KMS-11 (cell line): ENCODE data around the gene P4HA2.

Experiments used
- H2AFZ ChIP-seq: fragments of 200-600 bp; sonication (generic); 2 replicates; pipeline ENCODE4 v1.6.1; 2016; ENCODE audit warnings: antibody characterized with exemption, mixed run types, low read depth
- H3K27ac ChIP-seq: fragments of 200-600 bp; sonication (generic); 2 replicates; pipeline ENCODE4 v1.6.1; 2016; ENCODE audit warnings: mild to moderate bottlenecking, mixed run types
- H3K27me3 ChIP-seq: fragments of 200-600 bp; sonication (generic); 2 replicates; pipeline ENCODE4 v1.6.1; 2017; ENCODE audit warnings: mild to moderate bottlenecking, low read depth, mixed run types, moderate library complexity; ENCODE audit not compliant: insufficient read depth
- H3K36me3 ChIP-seq: fragments of 200-600 bp; sonication (generic); 2 replicates; pipeline ENCODE4 v1.6.1; 2017; ENCODE audit warnings: mild to moderate bottlenecking, mixed run types; ENCODE audit not compliant: insufficient read depth
- H3K4me1 ChIP-seq: fragments of 200-600 bp; sonication (generic); 2 replicates; pipeline ENCODE4 v1.6.1; 2016; ENCODE audit warnings: mild to moderate bottlenecking, low read depth, mixed run types; ENCODE audit not compliant: poor library complexity, severe bottlenecking
- H3K4me2 ChIP-seq: fragments of 200-600 bp; sonication (generic); 2 replicates; pipeline ENCODE4 v1.7.0; 2016; ENCODE audit warnings: mild to moderate bottlenecking, mixed run types
- H3K4me3 ChIP-seq: fragments of 200-600 bp; sonication (generic); IDR thresholded peaks from 2 replicates; pipeline ENCODE4 v1.6.1; 2017; ENCODE audit warnings: low read depth, low read length, mixed read lengths; ENCODE audit not compliant: insufficient read depth
- H3K79me2 ChIP-seq: fragments of 200-600 bp; sonication (generic); 2 replicates; pipeline ENCODE4 v1.6.1; 2016; ENCODE audit warnings: low read depth, mixed run types; ENCODE audit not compliant: insufficient read depth
- H3K9ac ChIP-seq: fragments of 200-600 bp; sonication (generic); 2 replicates; pipeline ENCODE4 v1.6.1; 2016; ENCODE audit warnings: mild to moderate bottlenecking, mixed run types
- H4K20me1 ChIP-seq: fragments of 200-600 bp; sonication (generic); 2 replicates; pipeline ENCODE4 v1.6.1; 2016; ENCODE audit warnings: mild to moderate bottlenecking, mixed run types; ENCODE audit not compliant: insufficient read depth
- CTCF ChIP-seq: fragments of 200-600 bp; sonication (generic); conservative IDR thresholded peaks from 2 replicates; pipeline ENCODE4 v1.6.1; 2017; ENCODE audit warnings: low read depth, mild to moderate bottlenecking, antibody characterized with exemption, low read length, moderate library complexity, mixed read lengths

The P4HA2 gene

GRCh38 chr5:132235340-132235739, 7.7 kb upstream of the P4HA2 start:
- Histone ChIP-seq H2AFZ (no peak overlapping the region), H3K4me2 (no peak overlapping the region), H3K27ac (no peak overlapping the region), H3K4me3 (no peak overlapping the region), H3K27me3 (no peaks in the 10 kb centered on the region), H3K36me3 (no peaks in the 10 kb centered on the region), H3K9ac (no peak overlapping the region), H3K79me2 (no peaks in the 10 kb centered on the region), H4K20me1 (no peaks in the 10 kb centered on the region), H3K4me1 (no peaks in the 10 kb centered on the region)
- no peak for TF ChIP-seq CTCF

DNA sequence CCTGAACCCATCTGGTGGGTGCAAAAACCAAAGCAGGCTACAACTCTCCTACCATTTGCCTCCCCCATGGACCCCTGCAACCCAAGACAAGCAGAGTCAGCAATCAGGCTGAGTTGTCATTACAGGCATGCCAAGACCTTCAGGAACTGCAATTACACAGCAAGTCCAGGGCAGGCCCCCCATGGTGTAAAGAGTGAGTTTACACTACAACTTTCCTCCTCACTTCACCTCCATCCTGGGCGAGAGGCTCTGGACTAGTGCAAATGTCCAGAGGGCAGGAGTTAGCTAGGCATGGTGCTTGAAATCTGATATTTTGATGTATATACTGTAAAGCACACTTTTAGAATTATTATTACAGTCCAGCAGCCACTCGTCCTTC, 7.0 kb upstream of the P4HA2 start:
- Histone ChIP-seq H3K4me1 (no peaks in the 10 kb centered on the region), H3K79me2 (no peaks in the 10 kb centered on the region), H3K27ac (no peak overlapping the region), H3K27me3 (no peaks in the 10 kb centered on the region), H3K4me2 (no peak overlapping the region), H4K20me1 (no peaks in the 10 kb centered on the region), H3K9ac (no peak overlapping the region), H3K36me3 (no peaks in the 10 kb centered on the region), H2AFZ (no peak overlapping the region), H3K4me3 (no peak overlapping the region)
- TF ChIP-seq CTCF = no peak

- H3K9ac ChIP-seq = no peak overlapping the region
These were observed 6.4 kb upstream of the P4HA2 start for GRCh38 chr5:132233811-132234683.

DNA sequence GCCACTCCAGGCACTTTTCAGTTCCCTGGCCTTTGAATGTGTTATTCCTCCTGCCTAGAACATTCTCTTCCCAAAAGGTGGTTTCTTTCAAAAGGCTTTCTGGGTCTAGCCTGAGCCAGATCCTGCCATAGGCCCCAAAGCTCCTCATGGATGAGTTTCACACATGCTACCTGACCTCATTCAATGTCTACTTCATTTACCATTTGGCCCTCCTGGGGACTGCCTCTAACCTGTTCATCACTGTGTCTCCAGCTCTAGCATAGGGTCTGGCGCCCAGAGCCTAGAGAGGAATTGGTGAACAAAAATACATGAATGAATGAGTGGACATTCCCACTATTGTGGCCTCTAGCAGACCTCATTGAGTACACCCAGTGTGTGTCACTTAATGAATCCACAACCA, 5.4 kb upstream of the P4HA2 start:
- no peak overlapping the region for H3K4me3 ChIP-seq
- H2AFZ ChIP-seq = no peak overlapping the region
- no peak for TF ChIP-seq CTCF

More at GRCh38 chr5:132233811-132234683, 6.4 kb upstream of the P4HA2 start:
- H3K36me3 ChIP-seq = no peaks in the 10 kb centered on the region
- TF ChIP-seq CTCF = no peak
- no peak overlapping the region for H2AFZ ChIP-seq
- no peaks in the 10 kb centered on the region for H3K79me2 ChIP-seq
- H4K20me1 ChIP-seq = no peaks in the 10 kb centered on the region
- no peaks in the 10 kb centered on the region for H3K4me1 ChIP-seq
- H3K4me2 ChIP-seq = no peak overlapping the region
- no peak overlapping the region for H3K27ac ChIP-seq
- H3K27me3 ChIP-seq = no peaks in the 10 kb centered on the region
- H3K4me3 ChIP-seq = no peak overlapping the region

More for the DNA sequence above, 5.4 kb upstream of the P4HA2 start:
- H3K4me2 ChIP-seq = no peak overlapping the region
- no peaks in the 10 kb centered on the region for H3K36me3 ChIP-seq
- H3K9ac ChIP-seq = no peak overlapping the region
- no peaks in the 10 kb centered on the region for H3K4me1 ChIP-seq
- H3K27me3 ChIP-seq = no peaks in the 10 kb centered on the region
- H3K27ac ChIP-seq = no peak overlapping the region
- H4K20me1 ChIP-seq = no peaks in the 10 kb centered on the region
- H3K79me2 ChIP-seq = no peaks in the 10 kb centered on the region
